H1 (cell line): Measurements from ENCODE around the gene ZNF629. TPM values are rescaled to one million over a fixed set of nuclear protein-coding genes. Genes with fewer than 3 reads are reported as not detected.

Experiments used
- BACH1 ChIP-seq: IDR thresholded peaks from 2 replicates; pipeline ENCODE4 v1.6.1; 2012; ENCODE audit warnings: low read length, improper control_type of control experiment
- BRCA1 ChIP-seq: IDR thresholded peaks from 2 replicates; pipeline ENCODE4 v1.6.1; 2012; ENCODE audit warnings: low read depth, low read length, improper control_type of control experiment
- CHD2 ChIP-seq: IDR thresholded peaks from 2 replicates; pipeline ENCODE4 v1.6.1; 2012; ENCODE audit warnings: low read length, improper control_type of control experiment
- CHD7 ChIP-seq: fragments of 300-600 bp; sonication (generic); IDR thresholded peaks from 2 replicates; pipeline ENCODE4 v1.7.1; 2012; ENCODE audit warnings: low read length, moderate library complexity, mild to moderate bottlenecking, inconsistent platforms; ENCODE audit not compliant: insufficient replicate concordance
- MAX ChIP-seq: IDR thresholded peaks from 2 replicates; pipeline ENCODE4 v1.6.1; 2012; ENCODE audit warnings: inconsistent platforms
- POU5F1 ChIP-seq: IDR thresholded peaks from 2 replicates; pipeline ENCODE4 v1.6.1; 2011; ENCODE audit warnings: low read depth, mild to moderate bottlenecking, low read length, moderate library complexity
- RNF2 ChIP-seq: fragments of 200-900, 300-1000 bp; sonication (generic); IDR thresholded peaks from 2 replicates; pipeline ENCODE4 v1.7.1; 2016; ENCODE audit warnings: borderline replicate concordance, low read depth, mild to moderate bottlenecking, antibody characterized with exemption, low read length; ENCODE audit not compliant: poor library complexity, severe bottlenecking; ENCODE audit errors: missing control alignments
- SIN3A ChIP-seq, 2 experiments: IDR thresholded peaks in 1 of 2; conservative IDR thresholded peaks in 1 of 2; 2 replicates each; pipeline ENCODE4 v1.6.1; 2011 to 2012; ENCODE audit warnings: low read length in 2 of 2, improper control_type of control experiment in 1 of 2, low read depth in 1 of 2, mild to moderate bottlenecking in 1 of 2
- SIRT6 ChIP-seq: IDR thresholded peaks from one replicate; pipeline ENCODE4 v1.7.1; 2012; ENCODE audit warnings: low read length, inconsistent platforms
- TBP ChIP-seq: IDR thresholded peaks from 2 replicates; pipeline ENCODE4 v1.6.1; 2011; ENCODE audit warnings: low read depth, low read length, improper control_type of control experiment
- polyA plus RNA-seq, 7 experiments: library from polyadenylated mRNA; depleted of rRNA in 3 of 7; stranded (reverse) in 5 of 7; unstranded in 2 of 7; fragments of >200 nt in 5 of 7; fragments of 200-250 nt in 2 of 7; gene quantifications; 1 replicate in 5 of 7; 2 replicates in 1 of 7; 4 replicates in 1 of 7; pipeline versions ENCODE4 v1.2.1 to v1.2.3, GENCODE V29; 2011 to 2013; ENCODE audit warnings: missing spikeins in 2 of 7, mixed read lengths in 2 of 7
- total RNA-seq: library from RNA; stranded (reverse); fragmentation: NEBNext Ultra II Directional; extraction: Animal tissue kit (Norgen Biotek cat#: 25700); gene quantifications from 2 replicates; pipeline ENCODE4 v1.2.1, GENCODE V29; 2021

ZNF629 gene
- total and polyA plus RNA-seq, 2 of the 8 experiments (the other 6 are each of a cell fraction or from before 2014, with no cell fraction given): 11.0 to 19.5 TPM

DNA sequence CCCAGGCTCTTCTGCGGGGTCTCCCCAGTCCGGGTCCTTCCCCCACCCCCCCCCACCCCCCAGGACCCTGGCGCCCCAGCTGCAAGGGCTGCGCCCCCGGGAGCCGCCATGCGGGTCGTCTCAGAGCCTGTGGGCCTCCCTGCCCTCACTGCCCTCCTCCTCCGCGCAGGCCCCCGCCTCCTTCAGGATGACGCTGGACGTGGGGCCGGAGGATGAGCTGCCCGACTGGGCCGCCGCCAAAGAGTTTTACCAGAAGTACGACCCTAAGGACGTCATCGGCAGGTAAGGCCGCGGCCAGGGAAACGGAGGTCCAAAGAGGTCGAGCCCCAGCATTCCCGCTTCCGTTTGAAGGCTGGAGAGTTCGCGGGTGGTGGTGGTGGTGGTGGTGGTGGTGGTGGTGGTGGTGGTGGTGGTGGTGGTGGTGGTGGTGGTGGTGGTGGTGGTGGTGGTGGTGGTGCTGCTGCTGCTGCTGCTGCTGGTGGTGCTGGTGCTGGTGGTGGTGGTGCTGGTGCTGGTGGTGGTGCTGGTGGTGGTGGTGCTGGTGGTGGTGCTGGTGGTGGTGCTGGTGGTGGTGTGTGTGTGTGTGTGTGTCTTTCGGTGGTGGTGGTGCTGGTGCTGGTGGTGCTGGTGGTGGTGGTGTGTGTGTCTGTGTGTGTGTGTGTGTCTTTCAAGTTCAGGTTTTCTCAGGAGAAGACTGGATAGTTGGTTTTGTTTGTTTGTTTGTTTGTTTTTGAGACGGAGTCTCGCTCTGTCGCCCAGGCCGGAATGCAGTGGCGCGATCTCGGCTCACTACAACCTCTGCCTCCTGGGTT lies 38.2 kb downstream of the ZNF629 start (continued):
- TF ChIP-seq CHD7: no peak
- no peak for TF ChIP-seq CHD2
- no peak for TF ChIP-seq POU5F1
- TF ChIP-seq BACH1: no peak
- TF ChIP-seq TBP: no peak
- TF ChIP-seq MAX: no peak
- TF ChIP-seq BRCA1: no peak
- 0 out of 4 replicates have a peak, but pooled peaks of 1 of the 2 experiments have one; percentile 31 for TF ChIP-seq SIN3A (conservative IDR thresholded peaks at IDR 0.05 in 1 of 2, IDR thresholded peaks at IDR 0.05 in 1 of 2; ENCODE audit: low read depth in 1 of 2, low read length in 2 of 2)
- no peak for TF ChIP-seq SIRT6
- no peak for TF ChIP-seq RNF2
